Stimulated activated CD4-positive, alpha-beta T cell treated with anti-CD3 and anti-CD28 coated beads, Interleukin-15, amount 100 ng/mL, for 1 hour (primary cell): ENCODE measurements around the gene CRIP2.

Experiments used
- DNase-seq, 2 donors: peaks; one replicate each; pipeline ENCODE4 v3.0.0-alpha.2; 2020; ENCODE audit warnings: low read depth in 1 of 2, low spot score in 1 of 2

CRIP2 gene

DNA sequence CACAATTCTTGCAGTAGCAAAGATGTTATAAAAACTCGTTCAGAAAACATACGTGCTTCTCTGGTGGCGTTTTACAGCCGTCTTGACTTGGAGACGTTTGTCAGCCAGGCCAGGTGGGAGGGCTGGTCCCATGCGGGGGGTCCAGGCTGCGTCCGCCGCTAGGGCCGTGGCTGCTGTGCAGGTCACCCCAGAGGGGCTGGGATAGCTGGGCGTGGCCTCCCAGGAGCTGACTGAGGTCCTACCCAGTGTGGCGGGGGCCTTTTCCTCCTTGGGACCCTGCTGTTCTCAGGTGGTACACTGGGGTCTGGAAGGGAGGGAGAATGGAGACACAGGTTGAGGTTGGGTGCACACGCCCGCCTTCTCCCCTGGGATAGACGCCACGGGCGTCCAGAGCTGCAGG, 29.8 kb upstream of the CRIP2 start:
- no peak for DNase-seq

DNA sequence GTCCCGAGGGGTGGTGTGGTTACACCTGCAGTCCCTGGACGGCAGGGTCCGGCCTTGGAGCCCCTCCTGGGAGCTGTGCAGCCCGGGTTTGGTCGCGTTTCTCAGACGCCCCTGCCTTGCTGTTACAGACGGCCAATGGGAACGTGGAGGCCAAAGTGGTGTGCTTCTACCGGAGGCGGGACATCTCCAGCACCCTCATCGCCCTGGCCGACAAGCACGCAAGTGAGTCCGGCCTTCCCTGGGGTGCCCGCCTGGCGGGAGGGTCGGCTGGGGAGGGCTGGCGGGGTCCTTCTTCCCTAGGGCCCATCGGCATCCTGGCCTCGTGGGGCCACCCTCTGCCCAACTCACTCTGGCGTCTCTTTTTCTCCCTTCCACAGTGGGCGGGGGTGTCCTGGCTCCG, 29.3 kb upstream of the CRIP2 start:
- DNase-seq: no peak

DNA sequence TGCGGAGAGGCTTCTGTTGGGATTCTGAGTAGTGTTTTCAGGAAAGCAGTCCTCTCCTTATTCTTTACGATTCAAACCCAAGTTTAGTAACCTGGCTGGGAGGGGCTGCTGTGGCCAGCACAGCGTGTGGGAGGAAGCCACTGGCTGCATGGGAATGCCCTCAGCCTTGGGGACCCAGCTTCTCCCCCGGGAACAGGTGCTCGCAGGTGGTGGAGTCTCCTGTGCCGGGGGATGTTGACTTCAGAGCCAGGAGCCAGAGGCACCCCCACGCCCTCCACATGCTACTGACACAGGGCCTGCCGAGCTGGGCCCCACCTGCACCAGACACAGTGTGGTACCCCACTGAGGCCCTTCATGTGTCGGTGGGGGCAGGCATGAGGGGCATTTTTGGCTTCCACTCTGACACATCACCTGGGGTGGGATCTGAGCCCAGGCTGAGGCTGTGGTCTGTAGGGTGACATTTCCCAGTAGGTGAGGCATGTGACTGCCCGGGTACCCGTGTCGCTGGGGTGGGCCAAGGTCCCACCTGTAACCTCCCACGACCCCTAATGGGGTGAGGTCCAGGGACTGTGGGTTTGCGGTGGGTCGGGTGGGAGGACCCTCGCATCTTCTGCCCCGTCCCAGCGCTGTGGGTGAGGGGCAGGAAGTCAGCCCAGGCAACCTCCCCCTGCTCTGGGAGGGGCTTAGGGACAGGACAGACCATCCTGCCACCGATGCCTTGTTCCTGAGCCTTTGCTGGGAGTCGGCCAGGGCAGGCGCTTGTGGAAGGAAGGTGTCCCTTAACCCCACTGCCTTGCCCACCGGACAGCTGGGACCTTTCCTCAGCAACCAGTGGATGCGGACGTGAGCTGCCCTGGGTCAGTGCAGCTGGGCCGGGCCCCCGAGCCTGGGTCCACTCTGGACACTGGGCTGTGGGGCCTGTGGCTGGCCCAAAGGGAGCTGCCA, 28.4 kb upstream of the CRIP2 start:
- DNase-seq: no peak

DNA sequence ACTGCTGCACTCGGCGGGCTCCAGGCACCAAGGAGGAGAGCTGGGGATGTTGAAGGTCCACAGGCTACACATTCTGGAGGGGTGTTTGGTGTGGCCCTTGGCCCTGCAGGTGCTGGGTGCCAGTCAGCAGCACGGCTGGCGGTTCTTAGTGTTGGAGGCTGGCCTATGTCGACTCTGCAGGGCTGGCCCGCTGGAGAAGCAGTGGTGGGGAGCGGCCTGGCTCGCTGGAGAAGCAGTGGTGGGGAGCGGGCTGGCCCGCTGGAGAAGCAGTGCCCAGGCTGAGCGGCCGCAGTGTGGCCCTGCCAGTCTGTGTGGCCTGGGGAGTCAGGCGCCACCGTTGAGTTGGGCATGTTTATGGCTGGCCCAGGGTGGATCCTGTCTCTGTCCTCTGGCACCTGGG, 27.6 kb upstream of the CRIP2 start:
- no peak for DNase-seq

DNA sequence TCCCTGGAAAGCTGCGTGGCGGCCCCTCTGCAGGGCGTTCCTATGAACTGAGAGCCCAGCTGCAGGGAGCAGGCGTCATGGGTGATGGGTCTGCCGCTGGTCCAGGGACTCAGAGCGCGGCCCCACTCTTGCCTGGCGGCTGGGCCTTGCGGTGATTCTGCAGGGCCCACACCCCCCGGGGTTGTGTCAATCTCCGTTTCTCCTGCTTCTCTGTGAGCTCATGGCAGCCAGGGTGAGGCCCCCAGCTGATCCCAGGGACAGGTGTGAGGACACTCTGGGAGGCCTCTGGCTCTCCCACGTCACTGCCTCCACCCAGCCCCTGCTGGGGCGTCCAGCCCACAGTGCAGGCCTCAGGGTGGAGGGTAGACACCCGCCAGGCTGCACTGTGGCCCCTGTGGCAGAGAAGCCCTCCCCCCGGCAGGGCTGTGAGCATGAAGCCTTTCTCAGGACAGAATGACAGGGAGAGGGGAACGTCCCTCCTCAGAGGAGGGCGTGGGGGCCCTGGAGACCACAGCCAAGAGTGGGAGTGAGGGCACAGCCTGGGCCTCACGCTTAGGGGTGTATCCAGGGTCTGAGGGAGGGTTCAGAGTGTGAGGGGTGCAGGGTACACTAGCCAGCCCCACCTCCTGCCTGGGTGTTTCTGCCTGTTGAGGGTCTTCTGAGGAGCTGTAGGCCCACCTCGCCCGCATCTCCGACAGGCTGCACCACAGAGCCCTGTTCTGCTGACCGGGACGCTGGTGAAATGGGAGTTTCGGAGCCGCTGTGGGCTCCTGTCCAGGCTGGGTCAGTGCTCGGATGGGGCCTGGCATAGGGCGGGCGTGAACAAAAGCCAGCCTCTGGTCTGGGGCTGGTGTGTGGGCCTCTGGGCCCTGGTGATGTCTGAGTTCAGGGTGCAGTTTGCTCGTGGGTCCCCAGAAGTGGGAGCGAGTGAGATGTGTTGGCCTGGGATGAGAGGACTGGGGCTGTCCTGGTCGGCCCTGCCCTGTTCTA, 26.7 kb upstream of the CRIP2 start:
- DNase-seq: no peak

DNA sequence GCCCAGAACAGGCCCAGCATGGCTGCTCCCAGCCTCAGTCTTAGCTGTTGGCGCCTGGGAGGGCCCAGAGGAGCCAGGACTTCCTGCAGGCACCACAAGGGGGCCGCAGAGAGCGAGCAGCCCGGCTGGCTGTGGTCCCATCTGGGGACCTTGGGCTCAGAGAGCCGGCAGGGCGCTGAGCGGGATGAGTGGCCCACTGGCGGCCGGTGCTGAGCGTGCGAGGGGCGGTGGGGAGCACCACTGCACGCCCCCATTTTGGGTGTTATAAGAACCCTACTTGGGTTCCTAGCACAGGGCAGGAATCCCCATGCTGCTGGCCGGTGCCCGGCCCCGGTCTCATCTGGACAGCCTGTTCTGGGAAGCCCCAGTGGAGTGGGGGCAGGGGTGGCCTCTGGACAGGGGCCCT, 25.9 kb upstream of the CRIP2 start:
- peak; percentile 54 for DNase-seq

DNA sequence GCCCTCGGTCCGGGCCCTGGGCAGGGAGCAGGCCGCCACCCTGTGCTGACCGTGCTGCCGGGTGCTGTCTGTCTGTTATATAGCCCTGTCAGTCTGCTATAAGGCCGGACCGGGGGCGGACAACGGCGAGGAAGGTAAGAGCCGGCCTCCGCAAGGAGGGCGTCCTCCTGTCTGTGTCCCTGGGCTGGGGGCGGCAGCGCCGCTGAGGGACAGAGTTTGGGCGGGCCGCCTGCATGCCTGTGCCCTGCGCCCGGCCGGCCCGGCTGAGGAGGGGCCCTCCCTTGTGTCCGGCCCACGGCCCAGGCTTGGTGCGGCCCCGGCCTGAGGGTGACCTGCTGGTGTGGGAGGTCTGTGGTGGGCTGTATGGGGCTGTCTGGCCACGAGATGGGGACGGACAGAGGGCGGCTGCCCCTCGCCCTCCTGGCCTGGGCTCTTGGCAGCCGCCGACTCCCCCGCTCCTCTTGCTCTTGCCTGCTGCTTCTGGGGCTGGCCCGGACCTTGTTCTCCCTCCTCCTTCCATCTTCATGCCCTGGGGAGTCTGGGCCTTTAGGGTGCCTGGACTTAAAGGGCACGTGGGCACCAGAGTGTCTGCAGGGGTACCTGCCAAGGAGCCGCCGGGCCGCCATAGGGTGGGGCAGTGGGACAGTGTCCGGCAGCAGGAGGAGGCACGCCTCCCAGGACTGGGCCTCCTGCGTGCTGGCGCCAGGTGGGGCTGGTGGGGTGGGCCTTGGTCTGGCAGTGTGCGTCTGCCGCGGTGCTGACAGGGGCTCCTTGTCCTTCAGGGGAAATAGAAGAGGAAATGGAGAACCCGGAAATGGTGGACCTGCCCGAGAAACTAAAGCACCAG, 25.1 kb upstream of the CRIP2 start:
- no peak for DNase-seq

DNA sequence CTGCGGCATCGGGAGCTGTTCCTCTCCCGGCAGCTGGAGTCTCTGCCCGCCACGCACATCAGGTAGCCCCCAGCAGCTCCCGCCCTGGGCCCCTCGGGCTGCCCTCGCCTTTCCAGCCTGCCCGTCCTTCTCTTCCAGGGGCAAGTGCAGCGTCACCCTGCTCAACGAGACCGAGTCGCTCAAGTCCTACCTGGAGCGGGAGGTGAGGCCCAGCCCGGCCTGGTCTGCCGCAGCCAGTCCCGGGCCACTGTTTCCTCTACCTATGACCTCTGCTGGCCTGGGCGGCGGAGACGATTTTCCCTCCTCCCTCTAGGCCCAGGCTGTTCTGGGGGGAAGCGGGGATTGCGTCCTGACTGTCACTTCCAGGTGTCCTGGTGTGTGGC, 24.5 kb upstream of the CRIP2 start:
- no peak for DNase-seq

DNA sequence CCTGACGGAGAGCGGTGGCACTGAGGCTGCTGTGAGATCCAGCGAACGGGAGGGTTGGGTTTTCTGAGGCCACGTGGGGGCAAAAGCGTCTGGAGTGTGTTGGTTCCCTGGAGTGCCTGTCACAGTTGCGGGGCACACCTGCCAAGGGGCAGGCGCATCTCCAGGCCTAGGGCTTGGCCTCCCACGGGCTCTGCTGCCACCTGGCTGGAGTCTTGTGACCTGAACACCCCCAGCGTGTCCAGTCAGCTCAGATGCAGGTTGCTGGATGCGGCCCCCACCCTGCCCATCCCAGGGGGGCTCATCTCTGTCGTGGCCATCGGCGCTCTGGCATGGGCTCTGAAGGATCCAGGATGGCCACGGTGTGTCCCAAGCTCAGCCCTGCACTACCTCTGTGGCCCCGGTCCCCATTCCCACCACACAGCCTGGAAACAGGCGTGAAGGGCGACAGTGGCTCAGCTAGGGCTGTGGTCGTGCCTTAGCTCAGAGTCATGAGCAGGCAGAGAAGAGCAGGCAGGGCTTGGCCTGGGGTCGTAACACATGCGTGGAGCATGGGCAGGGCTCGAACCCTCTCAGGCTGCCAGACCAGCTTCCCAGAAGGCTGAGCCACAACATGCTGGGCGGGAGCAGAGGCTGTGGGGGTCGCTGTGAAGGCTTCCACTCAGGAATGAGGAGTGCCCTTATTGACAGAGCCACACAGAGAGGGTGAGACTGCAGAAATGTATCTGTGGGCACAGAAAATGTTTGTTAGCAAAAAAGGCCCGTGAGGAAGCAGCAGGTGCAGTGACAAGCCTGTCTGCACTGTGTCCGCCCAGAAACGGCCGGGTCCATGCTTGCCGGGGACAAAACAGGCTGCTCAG, 23.5 kb upstream of the CRIP2 start:
- no peak for DNase-seq

DNA sequence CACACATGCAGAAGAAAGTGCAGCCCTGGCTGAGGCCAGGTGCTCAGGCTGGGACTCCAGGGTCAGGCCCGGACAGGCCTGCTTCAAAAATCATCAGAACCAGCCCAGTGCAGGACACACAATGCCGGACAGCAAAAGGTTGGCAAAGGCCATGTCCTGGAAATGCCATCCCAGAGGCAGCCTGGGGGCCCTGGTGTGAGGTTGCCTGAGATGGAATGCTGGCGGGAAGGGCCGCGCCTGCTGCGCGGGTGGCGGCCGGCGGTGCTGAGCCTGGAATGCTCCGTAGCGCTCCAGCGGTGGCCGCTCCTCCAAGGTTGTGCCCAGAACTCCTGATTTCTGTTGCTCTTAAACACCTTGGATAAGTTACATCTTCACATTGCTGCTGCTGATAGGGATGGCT, 21.7 kb upstream of the CRIP2 start:
- no peak for DNase-seq

DNA sequence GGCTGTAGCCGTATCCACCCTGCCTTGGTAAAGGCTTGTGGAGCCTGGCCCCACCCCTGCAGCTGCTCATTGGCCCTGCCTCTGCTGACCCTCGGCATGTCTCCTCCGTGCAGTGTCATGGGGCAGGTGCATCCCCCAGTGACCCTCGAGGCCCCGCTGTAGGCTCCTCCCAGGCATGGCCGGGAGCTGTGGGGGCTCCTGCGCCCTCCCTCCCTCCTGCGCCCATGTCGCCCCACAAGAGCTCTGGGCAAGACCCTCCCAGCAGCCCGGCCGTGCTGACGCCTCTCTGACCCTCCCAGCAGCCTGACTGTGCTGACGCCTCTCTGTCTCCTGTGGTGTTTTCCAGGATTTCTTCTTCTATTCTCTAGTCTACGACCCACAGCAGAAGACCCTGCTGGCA, 20.8 kb upstream of the CRIP2 start:
- no peak for DNase-seq

DNA sequence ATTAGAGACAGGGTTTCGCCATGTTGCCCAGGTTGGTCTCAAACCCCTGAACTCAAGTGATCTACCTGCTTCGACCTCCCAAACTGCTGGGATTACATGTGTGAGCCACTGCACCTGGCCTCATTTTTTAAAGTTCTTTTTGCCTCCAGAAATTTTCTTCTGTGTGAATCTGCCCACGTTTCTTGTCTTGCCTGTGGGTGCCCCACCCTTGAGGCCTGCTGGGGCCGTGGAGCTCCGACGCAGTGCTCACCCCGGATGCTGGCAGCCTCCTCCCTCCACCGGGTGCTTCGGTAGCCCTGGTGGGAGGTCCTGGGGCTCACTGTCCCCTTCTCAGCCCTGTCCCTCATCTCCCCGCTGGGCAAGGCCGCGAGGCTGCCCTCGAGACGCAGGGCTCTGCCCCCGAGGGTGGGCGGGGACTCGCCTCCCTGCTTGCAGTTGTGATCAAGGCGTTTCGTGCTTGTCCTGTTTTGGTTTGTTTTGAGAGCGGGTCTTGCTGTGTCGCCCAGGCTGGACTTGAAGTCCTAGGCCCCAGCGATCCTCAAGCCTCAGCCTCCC, 19.5 kb upstream of the CRIP2 start:
- no peak for DNase-seq

DNA sequence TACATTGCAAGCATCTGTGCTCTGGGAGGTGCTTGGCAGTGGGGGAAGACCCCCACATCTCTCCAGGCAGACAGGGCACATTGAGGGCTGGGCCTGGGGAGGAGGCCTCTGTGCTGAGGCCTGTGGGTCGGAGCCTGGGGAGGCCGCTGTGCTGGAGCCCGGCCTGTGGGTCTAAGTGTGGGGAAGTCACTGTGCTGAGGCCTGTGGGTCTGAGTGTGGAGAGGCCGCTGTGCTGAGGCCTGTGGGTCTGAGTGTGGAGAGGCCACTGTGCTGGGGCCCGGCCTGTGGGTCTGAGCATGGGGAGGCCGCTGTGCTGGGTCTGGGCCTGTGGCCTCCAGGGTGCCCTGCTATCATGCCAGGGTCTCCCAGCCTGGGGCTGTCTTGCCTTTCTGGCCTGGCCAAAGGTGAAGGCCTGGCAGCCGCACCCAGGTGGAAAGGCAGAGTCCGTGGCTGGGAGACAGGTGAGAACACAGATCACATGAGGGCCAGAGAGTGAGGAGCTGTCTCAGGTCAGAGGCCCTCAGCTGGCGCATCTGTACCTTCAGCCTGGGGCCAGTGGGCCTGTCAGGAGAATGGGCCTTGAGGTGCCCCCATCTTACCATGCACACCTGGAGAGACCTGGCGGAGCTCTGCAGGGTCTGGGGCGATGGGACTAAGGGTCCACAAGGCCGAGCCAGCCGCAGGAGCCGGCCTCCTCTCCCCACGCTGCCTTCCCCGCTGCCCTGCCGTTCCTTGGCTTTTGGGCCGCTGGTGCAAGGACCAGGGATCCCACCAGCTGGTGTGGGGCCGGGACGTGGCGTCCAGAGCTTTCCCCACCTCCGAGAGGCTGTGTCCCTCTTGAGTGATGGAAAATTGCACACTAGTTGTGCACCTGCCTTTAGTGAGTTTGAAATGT, 18.6 kb upstream of the CRIP2 start:
- no peak for DNase-seq

DNA sequence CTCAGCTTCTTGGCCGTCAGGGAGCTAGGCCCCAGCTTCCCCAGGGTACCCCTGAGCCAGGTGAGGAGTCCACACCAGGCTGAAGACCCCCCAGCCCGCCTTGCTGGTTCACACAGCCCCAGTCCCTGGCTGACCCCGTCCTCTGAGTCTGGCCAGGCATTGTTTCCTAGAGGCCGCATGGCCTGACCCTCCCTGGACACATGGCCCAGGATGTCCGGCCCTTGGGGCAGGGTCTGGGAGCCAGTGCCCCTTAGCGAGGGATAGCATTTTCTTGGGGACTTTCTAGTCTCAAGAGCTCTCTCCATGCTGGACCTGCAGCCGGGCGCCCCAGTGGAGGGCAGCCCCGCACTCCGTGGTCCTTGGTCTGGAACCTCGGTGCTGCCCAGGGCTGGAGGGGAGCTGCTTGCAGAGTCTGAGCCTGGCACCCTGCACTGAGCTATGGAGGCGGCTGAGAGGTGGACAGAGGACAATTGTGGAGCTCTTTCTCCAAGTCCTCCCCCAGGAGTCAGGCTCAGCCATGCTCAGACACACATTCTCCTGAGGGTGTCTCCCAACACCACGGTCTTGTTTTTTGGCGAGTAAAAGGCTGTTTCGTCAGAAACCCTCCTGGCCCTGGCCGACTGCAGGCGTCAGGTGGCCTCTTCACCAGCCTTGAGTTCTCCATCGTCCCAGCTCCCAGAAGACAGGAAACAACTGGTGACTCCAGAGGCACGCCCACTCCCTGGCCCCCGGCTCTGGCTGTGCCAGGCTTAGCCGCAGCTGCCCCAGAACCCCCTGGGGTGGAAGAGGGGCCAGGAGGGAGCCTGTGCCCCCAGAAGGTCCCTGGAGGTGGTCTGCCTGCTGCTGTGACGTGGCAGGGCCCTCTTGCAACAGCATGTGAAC, 17.6 kb upstream of the CRIP2 start:
- DNase-seq: no peak

DNA sequence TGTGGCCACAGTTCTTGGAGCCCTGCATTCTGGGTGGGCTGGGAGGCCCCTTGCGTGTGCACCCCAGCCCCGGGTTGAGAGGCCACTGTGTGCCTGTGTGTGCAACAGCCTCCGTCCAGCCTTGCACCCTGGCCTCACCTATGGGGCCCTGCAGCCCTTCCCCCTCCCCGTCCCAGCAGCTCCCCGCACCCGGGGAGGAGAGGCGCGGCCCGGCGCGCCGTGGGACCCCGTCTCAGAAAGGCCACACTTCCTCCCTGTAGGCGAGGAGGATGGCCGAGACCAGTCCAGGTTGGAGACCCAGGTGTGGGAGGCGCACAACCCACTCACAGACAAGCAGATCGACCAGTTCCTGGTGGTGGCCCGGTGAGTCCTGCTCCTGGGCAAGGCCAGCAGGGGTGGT, 16.6 kb upstream of the CRIP2 start:
- no peak for DNase-seq

DNA sequence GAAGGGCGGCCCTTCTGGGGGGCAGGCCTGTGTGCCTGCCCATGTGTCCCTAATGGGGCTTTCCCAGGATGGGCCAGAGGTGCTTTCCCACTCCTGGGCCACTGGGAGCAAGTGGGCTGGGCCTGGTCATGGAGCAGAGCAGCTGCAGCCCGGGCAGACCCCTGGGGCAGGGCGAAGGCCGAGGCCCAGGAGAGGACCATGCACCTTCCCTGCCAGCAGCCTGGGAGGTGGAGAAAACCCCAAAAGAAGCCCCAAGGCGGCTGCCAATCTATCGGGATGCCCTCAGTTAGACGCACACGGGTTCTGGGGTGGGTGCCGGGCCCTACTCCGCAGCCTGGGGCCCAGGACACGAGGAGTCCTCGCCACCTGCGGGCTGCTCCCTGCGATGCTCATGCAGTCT, 16.1 kb upstream of the CRIP2 start:
- DNase-seq: no peak

DNA sequence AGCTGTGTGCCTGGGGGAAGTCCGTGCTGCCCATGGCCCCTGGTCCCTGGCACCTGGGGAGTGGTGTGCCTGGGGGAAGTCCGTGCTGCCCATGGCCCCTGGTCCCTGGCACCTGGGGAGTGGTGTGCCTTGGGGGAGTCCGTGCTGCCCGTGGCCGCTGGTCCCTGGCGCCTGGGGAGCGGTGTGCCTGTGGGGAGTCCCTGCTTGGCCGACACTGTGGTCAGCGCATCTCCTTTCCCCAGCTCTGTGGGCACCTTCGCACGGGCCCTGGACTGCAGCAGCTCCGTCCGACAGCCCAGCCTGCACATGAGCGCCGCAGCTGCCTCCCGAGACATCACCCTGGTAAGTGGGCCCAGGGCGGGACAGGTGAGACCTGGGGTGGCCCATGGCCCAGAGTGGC, 14.5 kb upstream of the CRIP2 start:
- DNase-seq: no peak

DNA sequence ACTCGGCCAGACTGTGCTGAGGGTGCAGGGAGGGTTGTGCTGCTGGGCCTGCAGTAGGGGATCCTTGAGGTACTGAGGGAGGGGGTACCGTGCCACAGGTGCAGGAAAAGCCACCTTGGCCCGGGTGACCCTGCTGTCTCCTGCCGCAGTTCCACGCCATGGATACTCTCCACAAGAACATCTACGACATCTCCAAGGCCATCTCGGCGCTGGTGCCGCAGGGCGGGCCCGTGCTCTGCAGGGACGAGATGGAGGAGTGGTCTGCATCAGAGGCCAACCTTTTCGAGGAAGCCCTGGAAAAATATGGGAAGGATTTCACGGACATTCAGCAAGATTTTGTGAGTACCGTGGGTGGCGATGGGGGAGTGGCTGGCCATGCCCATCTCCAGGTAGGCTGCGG, 14.0 kb upstream of the CRIP2 start:
- DNase-seq: no peak
